Measurements from ENCODE around the gene SSC5D.

DNA sequence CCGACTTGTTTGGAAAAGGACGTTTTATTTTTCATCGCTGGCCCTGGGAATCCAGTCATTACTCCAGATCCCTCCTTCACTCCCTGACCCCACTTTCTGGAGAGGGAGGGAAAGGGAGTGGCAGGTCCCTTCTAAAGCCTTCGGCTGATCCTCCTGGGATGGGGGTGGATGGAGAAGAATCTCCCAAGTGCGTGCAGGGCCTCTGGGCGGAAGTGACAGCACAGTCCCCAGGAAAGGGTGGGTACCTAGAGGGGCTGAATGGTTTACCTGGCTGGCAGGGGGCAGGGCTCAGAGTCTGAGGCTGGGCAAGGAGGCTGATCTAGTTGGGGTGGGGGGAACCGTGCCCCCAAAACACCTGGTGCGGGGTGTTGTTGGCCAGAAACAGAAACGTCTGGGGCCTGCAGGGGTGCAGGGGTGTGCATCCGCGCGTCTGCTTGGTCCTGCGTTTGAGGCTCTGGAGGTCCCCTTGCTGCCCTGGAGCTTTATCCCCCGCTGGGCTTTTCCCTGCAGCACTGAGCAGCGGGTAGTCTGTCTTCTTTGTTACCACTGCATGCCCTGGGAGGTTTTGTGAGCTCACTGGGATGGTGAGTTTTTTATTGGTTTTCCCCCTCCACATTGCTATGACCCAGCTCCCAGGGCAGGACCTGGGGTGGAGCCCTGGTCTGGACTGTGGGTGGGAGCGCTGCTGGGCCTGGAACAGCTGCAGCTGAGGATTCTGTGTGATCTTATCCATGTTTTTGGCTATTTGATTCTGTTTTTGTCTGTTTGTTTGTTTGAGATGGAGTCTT lies 14.8 kb upstream of the SSC5D start:
- no peak for TF ChIP-seq POLR2A (IDR thresholded peaks at IDR 0.05)
- TF ChIP-seq, protein P1, sequence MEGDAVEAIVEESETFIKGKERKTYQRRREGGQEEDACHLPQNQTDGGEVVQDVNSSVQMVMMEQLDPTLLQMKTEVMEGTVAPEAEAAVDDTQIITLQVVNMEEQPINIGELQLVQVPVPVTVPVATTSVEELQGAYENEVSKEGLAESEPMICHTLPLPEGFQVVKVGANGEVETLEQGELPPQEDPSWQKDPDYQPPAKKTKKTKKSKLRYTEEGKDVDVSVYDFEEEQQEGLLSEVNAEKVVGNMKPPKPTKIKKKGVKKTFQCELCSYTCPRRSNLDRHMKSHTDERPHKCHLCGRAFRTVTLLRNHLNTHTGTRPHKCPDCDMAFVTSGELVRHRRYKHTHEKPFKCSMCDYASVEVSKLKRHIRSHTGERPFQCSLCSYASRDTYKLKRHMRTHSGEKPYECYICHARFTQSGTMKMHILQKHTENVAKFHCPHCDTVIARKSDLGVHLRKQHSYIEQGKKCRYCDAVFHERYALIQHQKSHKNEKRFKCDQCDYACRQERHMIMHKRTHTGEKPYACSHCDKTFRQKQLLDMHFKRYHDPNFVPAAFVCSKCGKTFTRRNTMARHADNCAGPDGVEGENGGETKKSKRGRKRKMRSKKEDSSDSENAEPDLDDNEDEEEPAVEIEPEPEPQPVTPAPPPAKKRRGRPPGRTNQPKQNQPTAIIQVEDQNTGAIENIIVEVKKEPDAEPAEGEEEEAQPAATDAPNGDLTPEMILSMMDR (IDR thresholded peaks at IDR 0.05), result no peak
